Loucy (cell line): Measurements from ENCODE around the gene PHF14.

Experiments used
- H2AFZ ChIP-seq: fragments of 200-600 bp; sonication (generic); 2 replicates; pipeline ENCODE4 v1.6.0; 2016; ENCODE audit warnings: antibody characterized with exemption, mild to moderate bottlenecking, low read length, moderate library complexity
- H3F3A ChIP-seq: fragments of 200-600 bp; 2 replicates; pipeline ENCODE4 v1.6.0; 2016; ENCODE audit warnings: antibody characterized with exemption, low read depth, mild to moderate bottlenecking
- H3K27me3 ChIP-seq: fragments of 200-600 bp; sonication (generic); 2 replicates; pipeline ENCODE4 v1.6.1; 2014; ENCODE audit warnings: low read length, mild to moderate bottlenecking; ENCODE audit not compliant: insufficient read depth, poor library complexity, severe bottlenecking
- H3K36me3 ChIP-seq: fragments of 200-600 bp; sonication (generic); 2 replicates; pipeline ENCODE4 v1.6.1; 2016; ENCODE audit warnings: low read length; ENCODE audit not compliant: insufficient read depth
- H3K4me1 ChIP-seq: fragments of 200-600 bp; sonication (generic); 2 replicates; pipeline ENCODE4 v1.5.1; 2014; ENCODE audit warnings: low read length, mild to moderate bottlenecking; ENCODE audit not compliant: insufficient read depth, poor library complexity, severe bottlenecking
- H3K4me2 ChIP-seq: fragments of 200-600 bp; sonication (generic); 2 replicates; pipeline ENCODE4 v1.6.0; 2014; ENCODE audit warnings: antibody characterized with exemption, low read length, low read depth, mild to moderate bottlenecking; ENCODE audit not compliant: poor library complexity, severe bottlenecking
- H3K4me3 ChIP-seq: fragments of 200-600 bp; sonication (generic); 2 replicates; pipeline ENCODE4 v1.5.1; 2014; ENCODE audit warnings: low read length, mild to moderate bottlenecking, mixed read lengths; ENCODE audit not compliant: poor library complexity, severe bottlenecking
- H3K79me2 ChIP-seq: fragments of 200-600 bp; sonication (generic); 2 replicates; pipeline ENCODE4 v1.6.1; 2014; ENCODE audit warnings: low read length; ENCODE audit not compliant: insufficient read depth
- H3K9ac ChIP-seq: fragments of 200-600 bp; sonication (generic); 2 replicates; pipeline ENCODE4 v1.6.0; 2014; ENCODE audit warnings: mild to moderate bottlenecking, low read depth, low read length, moderate library complexity; ENCODE audit not compliant: poor library complexity, severe bottlenecking
- H3K9me2 ChIP-seq: fragments of 200-600 bp; sonication (generic); replicated peaks from 2 replicates; pipeline ENCODE4 v1.6.1; 2016; ENCODE audit warnings: low read depth, low read length, mixed read lengths
- H3K9me3 ChIP-seq: fragments of 200-600 bp; sonication (generic); 2 replicates; pipeline ENCODE4 v1.6.1; 2014; ENCODE audit warnings: mild to moderate bottlenecking, antibody characterized with exemption, low read length, low read depth; ENCODE audit not compliant: insufficient read depth
- H4K20me1 ChIP-seq: fragments of 200-600 bp; sonication (generic); 2 replicates; pipeline ENCODE4 v1.6.0; 2014; ENCODE audit warnings: antibody characterized with exemption, low read length, mild to moderate bottlenecking; ENCODE audit not compliant: insufficient read depth, poor library complexity, severe bottlenecking
- EZH2phosphoT487 ChIP-seq: fragments of 200-600 bp; IDR thresholded peaks from 2 replicates; pipeline ENCODE4 v1.6.1; 2018; ENCODE audit warnings: antibody characterized with exemption, mild to moderate bottlenecking, moderate library complexity, borderline replicate concordance
- TF ChIP-seq, protein P1 (sequence below): fragments of 200-600 bp; sonication (generic); conservative IDR thresholded peaks from 2 replicates; pipeline ENCODE4 v1.5.1; 2014; ENCODE audit warnings: mild to moderate bottlenecking, antibody characterized with exemption, low read length

PHF14 gene

DNA sequence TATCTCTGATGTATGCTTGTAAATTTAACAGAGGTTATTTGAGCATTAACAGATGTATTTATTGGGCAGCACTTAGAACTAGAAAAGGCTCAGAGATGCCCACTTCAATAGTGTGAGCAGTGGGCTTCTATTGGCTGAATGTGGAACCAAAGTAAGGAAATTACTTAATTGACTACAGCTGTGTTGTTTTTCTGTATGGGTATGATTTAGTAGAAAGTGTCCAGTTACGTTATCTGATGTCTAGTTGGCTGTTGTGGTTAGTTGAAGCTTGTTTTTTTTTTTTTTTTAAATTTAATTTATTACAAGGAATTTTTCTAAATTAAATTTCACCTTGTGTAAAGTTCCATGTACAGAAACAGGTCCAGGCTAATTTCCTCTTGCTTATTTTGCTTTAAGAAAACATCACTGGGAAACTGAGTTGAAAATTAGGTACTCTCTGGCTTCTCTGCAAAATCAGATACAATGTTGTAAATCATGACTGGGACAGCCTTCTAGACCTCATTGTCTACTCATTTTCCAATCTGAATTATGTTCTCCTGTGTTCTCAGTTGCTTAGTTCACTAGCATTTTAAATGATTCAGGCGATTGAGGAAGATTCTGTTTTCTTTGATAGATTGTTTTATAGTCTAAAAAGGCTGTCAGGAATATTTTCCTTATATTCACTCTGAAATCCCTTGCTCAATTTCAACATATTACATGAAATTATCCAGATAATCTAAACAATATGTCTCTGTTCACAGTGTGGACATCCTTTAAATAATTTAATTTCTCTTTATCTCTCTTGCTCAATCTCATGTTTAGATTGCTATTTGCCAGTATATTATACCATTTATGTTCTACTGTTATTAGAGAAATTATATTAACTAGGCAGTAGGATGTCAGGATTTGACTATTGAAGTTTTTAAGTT lies 53.0 kb downstream of the PHF14 start:
- H3K36me3 ChIP-seq = peaks cover 68% of the 10 kb centered on the region
- no peak overlapping the region for H2AFZ ChIP-seq
- no peak overlapping the region for H3K9ac ChIP-seq
- no peak overlapping the region for H3K4me3 ChIP-seq
- no peak for TF ChIP-seq EZH2phosphoT487
- TF ChIP-seq, protein P1, sequence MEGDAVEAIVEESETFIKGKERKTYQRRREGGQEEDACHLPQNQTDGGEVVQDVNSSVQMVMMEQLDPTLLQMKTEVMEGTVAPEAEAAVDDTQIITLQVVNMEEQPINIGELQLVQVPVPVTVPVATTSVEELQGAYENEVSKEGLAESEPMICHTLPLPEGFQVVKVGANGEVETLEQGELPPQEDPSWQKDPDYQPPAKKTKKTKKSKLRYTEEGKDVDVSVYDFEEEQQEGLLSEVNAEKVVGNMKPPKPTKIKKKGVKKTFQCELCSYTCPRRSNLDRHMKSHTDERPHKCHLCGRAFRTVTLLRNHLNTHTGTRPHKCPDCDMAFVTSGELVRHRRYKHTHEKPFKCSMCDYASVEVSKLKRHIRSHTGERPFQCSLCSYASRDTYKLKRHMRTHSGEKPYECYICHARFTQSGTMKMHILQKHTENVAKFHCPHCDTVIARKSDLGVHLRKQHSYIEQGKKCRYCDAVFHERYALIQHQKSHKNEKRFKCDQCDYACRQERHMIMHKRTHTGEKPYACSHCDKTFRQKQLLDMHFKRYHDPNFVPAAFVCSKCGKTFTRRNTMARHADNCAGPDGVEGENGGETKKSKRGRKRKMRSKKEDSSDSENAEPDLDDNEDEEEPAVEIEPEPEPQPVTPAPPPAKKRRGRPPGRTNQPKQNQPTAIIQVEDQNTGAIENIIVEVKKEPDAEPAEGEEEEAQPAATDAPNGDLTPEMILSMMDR = no peak
- peaks cover 11% of the 10 kb centered on the region for H3K4me1 ChIP-seq
- no peaks in the 10 kb centered on the region for H3K9me2 ChIP-seq
- no peaks in the 10 kb centered on the region for H3K9me3 ChIP-seq
- H4K20me1 ChIP-seq = peaks cover 61% of the 10 kb centered on the region
- no peaks in the 10 kb centered on the region for H3K27me3 ChIP-seq
- peaks cover 4% of the 10 kb centered on the region; the same call in 1 of the 2 replicates for H3F3A ChIP-seq
- peak overlapping the region; percentile 25 for H3K4me2 ChIP-seq
- peaks cover 42% of the 10 kb centered on the region for H3K79me2 ChIP-seq

- no peak overlapping the region for H3K9ac ChIP-seq
- H4K20me1 ChIP-seq = peaks cover 20% of the 10 kb centered on the region
- H3K9me3 ChIP-seq = no peaks in the 10 kb centered on the region
- H3K79me2 ChIP-seq = peaks cover 16% of the 10 kb centered on the region; the same call in 1 of the 2 replicates
- no peak overlapping the region for H2AFZ ChIP-seq
- peaks cover 75% of the 10 kb centered on the region for H3K36me3 ChIP-seq
- H3K27me3 ChIP-seq = no peaks in the 10 kb centered on the region
- no peaks in the 10 kb centered on the region for H3F3A ChIP-seq
- TF ChIP-seq, protein P1 = no peak
- TF ChIP-seq EZH2phosphoT487 = no peak
- H3K9me2 ChIP-seq = no peaks in the 10 kb centered on the region
- H3K4me3 ChIP-seq = no peak overlapping the region
- no peaks in the 10 kb centered on the region for H3K4me1 ChIP-seq
- H3K4me2 ChIP-seq = no peak overlapping the region
These were observed 62.0 kb downstream of the PHF14 start for GRCh38 chr7:11035661-11036060.

DNA sequence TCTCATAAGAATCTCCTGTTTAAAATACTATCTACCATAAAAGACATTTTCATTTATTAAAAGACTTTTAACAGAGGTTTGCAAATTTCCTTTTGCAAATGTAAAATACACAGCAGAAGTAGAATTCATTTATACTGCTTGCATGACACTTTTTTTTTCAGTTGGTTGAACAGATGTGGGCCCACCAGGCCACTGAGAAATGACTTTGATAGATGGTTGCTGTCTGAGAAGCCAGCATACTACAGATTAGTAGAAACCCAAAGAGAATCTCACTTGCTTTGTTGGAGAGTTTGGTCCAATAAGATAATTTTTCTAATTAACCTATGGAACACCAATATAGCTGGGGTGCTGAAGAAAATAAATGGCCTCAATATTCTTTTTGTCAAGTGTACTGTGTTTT lies 66.3 kb downstream of the PHF14 start:
- Histone ChIP-seq H3K4me2 (no peak overlapping the region), H3F3A (no peaks in the 10 kb centered on the region), H3K9me2 (no peaks in the 10 kb centered on the region), H4K20me1 (peaks cover 2% of the 10 kb centered on the region), H2AFZ (no peak overlapping the region), H3K36me3 (peaks cover 88% of the 10 kb centered on the region), H3K9me3 (no peaks in the 10 kb centered on the region), H3K4me3 (no peak overlapping the region), H3K27me3 (no peaks in the 10 kb centered on the region), H3K79me2 (no peaks in the 10 kb centered on the region), H3K4me1 (no peaks in the 10 kb centered on the region), H3K9ac (no peak overlapping the region)
- TF ChIP-seq EZH2phosphoT487 = no peak
- TF ChIP-seq, protein P1 = no peak
